HEK293 (cell line): ENCODE results near the gene EEF2KMT.

Experiments
- CTCF ChIA-PET: fragments of 350-600 bp; formaldehyde crosslinking; extraction: SDS; loops from one replicate; lab custom pipeline; 2021; ENCODE audit warnings: antibody characterized with exemption; lab: Yijun Ruan, JAX
- POLR2A ChIA-PET: fragments of 300-600 bp; formaldehyde crosslinking; extraction: SDS; loops from one replicate; lab custom pipeline; 2020; ENCODE audit warnings: antibody characterized with exemption, inconsistent platforms; lab: Yijun Ruan, JAX
- H3K27ac ChIP-seq: fragments of 200-500 bp; sonication (Bioruptor generic); 2 replicates; pipeline ENCODE4 v1.5.1; 2014; ENCODE audit warnings: low read depth, low read length, control low read depth, inconsistent platforms; ENCODE audit errors: extremely low read depth
- H3K36me3 ChIP-seq, 2 experiments: fragments of 200-500 bp in 1 of 2; sonication (Bioruptor generic) in 1 of 2; 1 replicate in 1 of 2; 2 replicates in 1 of 2; pipeline ENCODE4 v1.5.1; 2014 to 2017; ENCODE audit warnings: inconsistent platforms in 2 of 2, low read length in 2 of 2; ENCODE audit not compliant: control insufficient read depth in 2 of 2, insufficient read depth in 1 of 2
- H3K4me1 ChIP-seq: fragments of 200-500 bp; sonication (Bioruptor generic); 2 replicates; pipeline ENCODE4 v1.5.1; 2014; ENCODE audit warnings: mild to moderate bottlenecking, low read length, inconsistent platforms; ENCODE audit not compliant: control insufficient read depth, insufficient read depth
- H3K4me3 ChIP-seq: 2 replicates; pipeline ENCODE4 v1.5.1; 2011; ENCODE audit warnings: low read depth, mild to moderate bottlenecking, control low read depth, low read length, moderate library complexity
- H3K9me3 ChIP-seq: fragments of 200-500 bp; sonication (Bioruptor generic); 2 replicates; pipeline ENCODE4 v1.5.1; 2014; ENCODE audit warnings: low read depth, low read length, inconsistent platforms; ENCODE audit not compliant: control insufficient read depth, insufficient read depth
- EGR2 ChIP-seq: fragments of 450-650 bp; formaldehyde crosslinking; IDR thresholded peaks from 2 replicates; pipeline ENCODE4 v1.5.1; 2016; ENCODE audit warnings: low read depth, missing biosample characterization, missing genetic modification characterization
- GLI2 ChIP-seq: fragments of 450-650 bp; formaldehyde crosslinking; IDR thresholded peaks from 2 replicates; pipeline ENCODE4; 2017; ENCODE audit warnings: missing biosample characterization, missing genetic modification characterization, low read depth, borderline replicate concordance
- KLF10 ChIP-seq: fragments of 450-650 bp; IDR thresholded peaks from 2 replicates; pipeline ENCODE4 v1.5.1; 2018; ENCODE audit warnings: missing biosample characterization, mild to moderate bottlenecking, missing genetic modification characterization
- KLF8 ChIP-seq: fragments of 450-650 bp; formaldehyde crosslinking; IDR thresholded peaks from 2 replicates; pipeline ENCODE4 v1.5.1; 2016; ENCODE audit warnings: missing biosample characterization, missing genetic modification characterization
- PBX3 ChIP-seq: sonication (generic); formaldehyde crosslinking; IDR thresholded peaks from 2 replicates; pipeline ENCODE4 v1.8.1; 2022; ENCODE audit warnings: mild to moderate bottlenecking, moderate library complexity, missing genetic modification reagents
- PRDM1 ChIP-seq: fragments of 450-650 bp; formaldehyde crosslinking; IDR thresholded peaks from 2 replicates; pipeline ENCODE4; 2016; ENCODE audit warnings: missing biosample characterization, missing genetic modification characterization
- PRDM2 ChIP-seq: fragments of 450-650 bp; formaldehyde crosslinking; IDR thresholded peaks from 2 replicates; pipeline ENCODE4 v1.5.1; 2016; ENCODE audit warnings: missing biosample characterization, missing genetic modification characterization, borderline replicate concordance
- SCRT1 ChIP-seq: fragments of 450-650 bp; formaldehyde crosslinking; IDR thresholded peaks from 2 replicates; pipeline ENCODE4 v1.5.1; 2016; ENCODE audit warnings: missing biosample characterization, missing genetic modification characterization, borderline replicate concordance
- SETDB1 ChIP-seq: IDR thresholded peaks from one replicate; pipeline ENCODE4 v1.6.1; 2017; ENCODE audit warnings: mild to moderate bottlenecking, low read length, moderate library complexity, mixed read lengths; ENCODE audit not compliant: insufficient read length
- ZFHX2 ChIP-seq: fragments of 450-650 bp; formaldehyde crosslinking; conservative IDR thresholded peaks from 2 replicates; pipeline ENCODE4 v1.5.1; 2016; ENCODE audit warnings: missing biosample characterization, missing genetic modification characterization
- ZNF133 ChIP-seq: fragments of 450-650 bp; formaldehyde crosslinking; IDR thresholded peaks from 2 replicates; pipeline ENCODE4 v1.5.1; 2016; ENCODE audit warnings: missing biosample characterization, missing genetic modification characterization
- ZNF248 ChIP-seq: fragments of 450-650 bp; formaldehyde crosslinking; IDR thresholded peaks from 2 replicates; pipeline ENCODE4 v1.5.1; 2017; ENCODE audit warnings: missing biosample characterization, missing genetic modification characterization
- ZNF324 ChIP-seq: fragments of 450-650 bp; formaldehyde crosslinking; IDR thresholded peaks from 2 replicates; pipeline ENCODE4 v1.5.1; 2016; ENCODE audit warnings: missing biosample characterization, missing genetic modification characterization
- ZNF645 ChIP-seq: fragments of 450-650 bp; formaldehyde crosslinking; IDR thresholded peaks from 2 replicates; pipeline ENCODE4; 2016; ENCODE audit warnings: missing biosample characterization, missing genetic modification characterization
- TF ChIP-seq, protein P1 (sequence below): fragments of 450-650 bp; formaldehyde crosslinking; IDR thresholded peaks from 2 replicates; pipeline ENCODE4 v1.5.1; 2016; ENCODE audit warnings: missing biosample characterization, missing genetic modification characterization
- TF ChIP-seq, protein P2 (sequence below): fragments of 450-650 bp; formaldehyde crosslinking; IDR thresholded peaks from 2 replicates; pipeline ENCODE4 v1.5.1; 2016; ENCODE audit warnings: missing biosample characterization, missing genetic modification characterization, low read depth

EEF2KMT gene

DNA sequence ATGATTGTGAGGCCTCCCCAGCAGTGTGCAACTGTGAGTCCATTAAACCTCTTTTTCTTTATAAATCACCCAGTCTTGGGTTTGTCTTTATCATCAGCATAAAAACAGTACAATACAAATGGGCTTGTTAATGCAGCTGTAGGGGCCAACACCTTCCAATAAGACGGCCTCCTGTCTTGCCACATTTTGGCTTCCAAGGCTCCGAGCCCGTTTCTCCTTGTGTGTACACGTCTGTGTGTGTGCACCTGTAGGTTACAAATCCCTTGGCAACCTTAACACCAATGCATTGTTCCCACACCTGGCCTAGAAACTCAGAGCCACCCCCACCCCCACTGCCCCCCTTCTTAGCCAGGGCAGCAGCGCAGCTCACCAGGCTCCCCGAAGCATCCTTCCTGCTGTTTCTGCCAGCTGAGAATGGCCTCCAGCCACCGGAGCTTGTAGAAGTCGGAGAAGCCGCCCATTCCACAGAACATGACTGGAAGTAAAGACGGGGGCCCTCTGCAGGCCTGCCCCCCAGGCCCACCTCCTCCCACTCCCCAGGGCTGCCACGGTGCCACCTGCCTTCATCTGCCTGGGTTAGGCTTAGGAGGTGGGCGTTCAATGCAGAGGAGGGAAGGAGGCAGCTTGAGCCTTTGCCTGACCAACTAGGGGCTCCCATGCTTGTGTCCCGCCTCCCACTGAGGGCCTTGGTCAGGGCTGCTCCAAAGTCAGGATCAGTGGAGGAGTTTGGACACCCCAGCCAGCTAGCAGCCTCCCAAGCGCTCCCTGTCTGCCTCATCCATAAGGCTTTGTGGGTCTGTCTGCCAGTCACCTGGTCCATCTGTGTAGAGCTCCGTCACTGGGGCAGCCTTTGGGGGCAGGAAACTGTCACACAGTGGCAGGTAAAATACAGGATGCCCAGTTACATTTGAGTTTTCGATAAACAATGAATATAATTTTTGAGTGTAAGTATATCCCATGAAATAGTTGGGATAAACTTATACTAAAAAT is 42.4 kb downstream of the EEF2KMT start:
- no peaks in the 10 kb centered on the region for H3K36me3 ChIP-seq
- peak; percentile 74 for TF ChIP-seq EGR2 (tag by site-specific recombination)
- peak; percentile 81 for TF ChIP-seq ZFHX2 (tag by site-specific recombination)
- TF ChIP-seq, protein P1, sequence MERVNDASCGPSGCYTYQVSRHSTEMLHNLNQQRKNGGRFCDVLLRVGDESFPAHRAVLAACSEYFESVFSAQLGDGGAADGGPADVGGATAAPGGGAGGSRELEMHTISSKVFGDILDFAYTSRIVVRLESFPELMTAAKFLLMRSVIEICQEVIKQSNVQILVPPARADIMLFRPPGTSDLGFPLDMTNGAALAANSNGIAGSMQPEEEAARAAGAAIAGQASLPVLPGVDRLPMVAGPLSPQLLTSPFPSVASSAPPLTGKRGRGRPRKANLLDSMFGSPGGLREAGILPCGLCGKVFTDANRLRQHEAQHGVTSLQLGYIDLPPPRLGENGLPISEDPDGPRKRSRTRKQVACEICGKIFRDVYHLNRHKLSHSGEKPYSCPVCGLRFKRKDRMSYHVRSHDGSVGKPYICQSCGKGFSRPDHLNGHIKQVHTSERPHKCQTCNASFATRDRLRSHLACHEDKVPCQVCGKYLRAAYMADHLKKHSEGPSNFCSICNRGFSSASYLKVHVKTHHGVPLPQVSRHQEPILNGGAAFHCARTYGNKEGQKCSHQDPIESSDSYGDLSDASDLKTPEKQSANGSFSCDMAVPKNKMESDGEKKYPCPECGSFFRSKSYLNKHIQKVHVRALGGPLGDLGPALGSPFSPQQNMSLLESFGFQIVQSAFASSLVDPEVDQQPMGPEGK = no peak
- no peak for TF ChIP-seq PRDM1
- TF ChIP-seq PRDM2 (tag by site-specific recombination) = no peak
- TF ChIP-seq, protein P2, sequence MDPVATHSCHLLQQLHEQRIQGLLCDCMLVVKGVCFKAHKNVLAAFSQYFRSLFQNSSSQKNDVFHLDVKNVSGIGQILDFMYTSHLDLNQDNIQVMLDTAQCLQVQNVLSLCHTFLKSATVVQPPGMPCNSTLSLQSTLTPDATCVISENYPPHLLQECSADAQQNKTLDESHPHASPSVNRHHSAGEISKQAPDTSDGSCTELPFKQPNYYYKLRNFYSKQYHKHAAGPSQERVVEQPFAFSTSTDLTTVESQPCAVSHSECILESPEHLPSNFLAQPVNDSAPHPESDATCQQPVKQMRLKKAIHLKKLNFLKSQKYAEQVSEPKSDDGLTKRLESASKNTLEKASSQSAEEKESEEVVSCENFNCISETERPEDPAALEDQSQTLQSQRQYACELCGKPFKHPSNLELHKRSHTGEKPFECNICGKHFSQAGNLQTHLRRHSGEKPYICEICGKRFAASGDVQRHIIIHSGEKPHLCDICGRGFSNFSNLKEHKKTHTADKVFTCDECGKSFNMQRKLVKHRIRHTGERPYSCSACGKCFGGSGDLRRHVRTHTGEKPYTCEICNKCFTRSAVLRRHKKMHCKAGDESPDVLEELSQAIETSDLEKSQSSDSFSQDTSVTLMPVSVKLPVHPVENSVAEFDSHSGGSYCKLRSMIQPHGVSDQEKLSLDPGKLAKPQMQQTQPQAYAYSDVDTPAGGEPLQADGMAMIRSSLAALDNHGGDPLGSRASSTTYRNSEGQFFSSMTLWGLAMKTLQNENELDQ = no peak
- TF ChIP-seq, all 188 proteins: peak for 2
- POLR2A ChIA-PET = interaction anchor here (0.6 kb wide), 1 partner anchor 424 kb away, joined by 6 read pairs; no protein-coding TSS in a partner anchor
- CTCF ChIA-PET = interaction anchor here (0.5 to 2.2 kb wide), 5 partner anchors 19 to 661 kb away, joined by 3 to 7 read pairs (median 3); no protein-coding TSS in a partner anchor
- Histone ChIP-seq H3K27ac (no peak overlapping the region), H3K9me3 (no peaks in the 10 kb centered on the region), H3K4me1 (no peaks in the 10 kb centered on the region), H3K4me3 (no peak overlapping the region)

- H3K4me3 ChIP-seq = no peak overlapping the region
- ChIA-PET POLR2A (no interaction called here), CTCF (interaction anchor here (1.9 kb wide), 1 partner anchor 10 kb away, joined by 8 read pairs; no protein-coding TSS in a partner anchor)
- no peaks in the 10 kb centered on the region; the same call in 1 of the 2 replicates for H3K4me1 ChIP-seq
- no peak overlapping the region for H3K27ac ChIP-seq
- no peaks in the 10 kb centered on the region for H3K36me3 ChIP-seq
- no peaks in the 10 kb centered on the region for H3K9me3 ChIP-seq
- TF ChIP-seq ZNF645 (no peak), ZNF324 (no peak), ZNF248 (tag by site-specific recombination) (no peak), PBX3 (CRISPR knock-in tag) (no peak), GLI2 (tag by site-specific recombination) (no peak), KLF10 (no peak), ZNF133 (tag by site-specific recombination) (no peak), KLF8 (no peak), SCRT1 (tag by site-specific recombination) (no peak), SETDB1 (no peak)
Observed at GRCh38 chr16:5046914-5047313, 50.7 kb downstream of the EEF2KMT start.
